ENCODE data around the gene GSDME. TPM values are rescaled to one million over a fixed set of nuclear protein-coding genes. Genes with fewer than 3 reads are reported as not detected.

GSDME gene
- total RNA-seq, 1 experiment from 2014 or later = 5.5 TPM

GRCh38 chr7:24704311-24704710 is 53.0 kb downstream of the GSDME start:
- Histone ChIP-seq H3K4me2 (ENCODE audit: insufficient read depth, insufficient read length, low read length) (no peak overlapping the region), H3K4me1 (ENCODE audit: insufficient read depth, low read length) (no peaks in the 10 kb centered on the region), H3K79me1 (ENCODE audit: insufficient read depth, low read depth, low read length, poor library complexity, severe bottlenecking) (no peaks in the 10 kb centered on the region), H3K23me2 (ENCODE audit: insufficient read length, low read depth, low read length, poor library complexity, severe bottlenecking) (no peaks in the 10 kb centered on the region), H2AK5ac (ENCODE audit: insufficient read length, low read length) (no peak overlapping the region), H4K91ac (ENCODE audit: insufficient read length, low read depth, low read length) (no peak overlapping the region), H3K27ac (ENCODE audit: insufficient read length, low read depth, low read length) (no peak overlapping the region), H4K8ac (replicated peaks; ENCODE audit: insufficient read length, low read depth, low read length) (no peak overlapping the region), H3K23ac (ENCODE audit: insufficient read length, low read depth, low read length) (no peak overlapping the region), H2BK12ac (ENCODE audit: insufficient read length, low read depth, low read length) (no peak overlapping the region), H4K20me1 (ENCODE audit: control insufficient read depth, insufficient read depth, insufficient read length) (no peaks in the 10 kb centered on the region), H3K79me2 (ENCODE audit: insufficient read depth, low read length) (no peaks in the 10 kb centered on the region), H2BK20ac (ENCODE audit: low read depth, low read length, poor library complexity, severe bottlenecking) (no peak overlapping the region), H3T11ph (ENCODE audit: low read length) (no peak overlapping the region), H3K9me3 (ENCODE audit: control insufficient read depth, low read depth, low read length) (no peaks in the 10 kb centered on the region), H3K14ac (ENCODE audit: insufficient read depth, low read length) (no peak overlapping the region), H3K18ac (ENCODE audit: insufficient read length, low read depth, low read length) (no peak overlapping the region), H3K4ac (ENCODE audit: low read depth, low read length) (no peak overlapping the region), H3K56ac (ENCODE audit: insufficient read length, low read depth, low read length) (no peak overlapping the region), H3K27me3 (ENCODE audit: insufficient read depth, low read length) (no peaks in the 10 kb centered on the region), H3K9ac (ENCODE audit: extremely low read depth, insufficient read length, low read length) (no peak overlapping the region), H4K5ac (ENCODE audit: insufficient read length, low read depth, low read length) (no peak overlapping the region), H2AFZ (ENCODE audit: low read length) (no peak overlapping the region), H2BK5ac (ENCODE audit: insufficient read length, low read length) (no peak overlapping the region), H2BK15ac (ENCODE audit: low read depth, low read length) (no peak overlapping the region), H2BK120ac (ENCODE audit: low read depth, low read length, poor library complexity, severe bottlenecking) (no peak overlapping the region)
- Mint-ChIP-seq H3K4me3 (no peak overlapping the region; a peak in 1 of 5 replicates), H3K36me3 (ENCODE audit: insufficient read depth in 1 of 3, low read depth in 3 of 3) (peaks cover 0 to 37% (median 14%) of the 10 kb centered on the region in 3 experiments; a peak in 6 of 7 replicates), H3K27me3 (ENCODE audit: low read depth) (no peaks in the 10 kb centered on the region), H3K27ac (no peak overlapping the region), H3K9me3 (peaks cover 0 to 10% of the 10 kb centered on the region in 2 experiments; a peak in 2 of 5 replicates), H3K4me1 (peaks cover 37 to 45% of the 10 kb centered on the region in 2 experiments)
- no peak for DNase-seq
- no CpG with 5 or more reads among the region's 4 CpGs for WGBS (ENCODE audit: extremely low coverage, insufficient read length, low lambda C conversion rate)
- TF ChIP-seq CTCF (conservative IDR thresholded peaks at IDR 0.05) = no peak

All from H9 (cell line).